ENCODE data around the gene TNFRSF17. TPM values are rescaled to one million over a fixed set of nuclear protein-coding genes. Genes with fewer than 3 reads are reported as not detected.

Gene TNFRSF17
- total and polyA plus RNA-seq, 2 of the 8 experiments (the other 6 are each of a cell fraction or from before 2014, with no cell fraction given): not detected

- no peaks in the 10 kb centered on the region for H3K79me1 ChIP-seq (ENCODE audit: low read depth, low read length)
- no peak overlapping the region for H2BK5ac ChIP-seq (ENCODE audit: low read depth, low read length)
- H2BK15ac ChIP-seq (ENCODE audit: low read length): no peak overlapping the region
- no peak overlapping the region for H2BK120ac ChIP-seq (replicated peaks; ENCODE audit: low read depth, low read length)
- no peak overlapping the region for H4K91ac ChIP-seq (replicated peaks; ENCODE audit: insufficient read length, low read length)
- no peak overlapping the region for H2BK20ac ChIP-seq (ENCODE audit: low read length)
- H3K14ac ChIP-seq (ENCODE audit: insufficient read length): no peak overlapping the region
- H3K79me2 ChIP-seq (ENCODE audit: control insufficient read depth in 1 of 2, insufficient read depth in 2 of 2, low read length in 2 of 2): no peaks in the 10 kb centered on the region
- H2AK5ac ChIP-seq (ENCODE audit: low read depth, low read length): no peak overlapping the region
- H3K36me3 ChIP-seq (ENCODE audit: control insufficient read depth in 2 of 4, insufficient read depth in 4 of 4, low read length in 3 of 4): no peaks in the 10 kb centered on the region
- H2BK12ac ChIP-seq (ENCODE audit: low read depth, low read length): no peak overlapping the region
- H3K27ac ChIP-seq (ENCODE audit: low read depth, low read length): no peak overlapping the region
- CTCF ChIA-PET (ENCODE audit: partially characterized antibody): no interaction called here
- H3K27me3 ChIP-seq (replicated peaks in 1 of 4; ENCODE audit: control insufficient read depth in 3 of 4, extremely low read depth in 1 of 4, insufficient read depth in 3 of 4, low read length in 3 of 4): no peaks in the 10 kb centered on the region
- H4K8ac ChIP-seq (ENCODE audit: extremely low read depth, insufficient read depth, low read length): no peak overlapping the region
- no peaks in the 10 kb centered on the region for H3K9me3 ChIP-seq (ENCODE audit: insufficient read depth in 2 of 2, low read depth in 1 of 2, low read length in 1 of 2)
- H3K23me2 ChIP-seq (ENCODE audit: low read depth, low read length): 0 out of 2 replicates have a peak, but pooled peaks cover 2% of the 10 kb centered on the region
- H2AFZ ChIP-seq (ENCODE audit: low read length): no peak overlapping the region
- no peak overlapping the region for H3K4me2 ChIP-seq (ENCODE audit: insufficient read depth in 1 of 2, low read depth in 2 of 2, low read length in 2 of 2)
- H3K4me3 ChIP-seq (ENCODE audit: extremely low read depth in 1 of 4, insufficient read depth in 2 of 4, low read depth in 3 of 4, low read length in 4 of 4): no peak overlapping the region
- no peak overlapping the region for H4K5ac ChIP-seq (ENCODE audit: insufficient read length, low read depth, low read length)
- no peak overlapping the region for H3K9ac ChIP-seq (replicated peaks in 1 of 4; ENCODE audit: extremely low read depth in 1 of 4, low read depth in 3 of 4, low read length in 3 of 4)
- no peak overlapping the region for H3K23ac ChIP-seq (ENCODE audit: insufficient read length)
- FAIRE-seq (no peak), DNase-seq (ENCODE audit: low read depth in 1 of 2, low spot score in 2 of 2) (no peak)
- H3K4ac ChIP-seq (replicated peaks; ENCODE audit: insufficient read length, low read depth, low read length): no peak overlapping the region
- H3K4me1 ChIP-seq (replicated peaks in 1 of 4; ENCODE audit: control insufficient read depth in 3 of 4, insufficient read depth in 4 of 4, low read length in 3 of 4): no peaks in the 10 kb centered on the region
- H3K56ac ChIP-seq (replicated peaks; ENCODE audit: insufficient read length, low read depth, low read length): no peak overlapping the region
- POLR2A ChIA-PET (ENCODE audit: partially characterized antibody): no interaction called here
- H4K20me1 ChIP-seq (replicated peaks in 1 of 2; ENCODE audit: control insufficient read depth in 1 of 2, insufficient read depth in 2 of 2, low read length in 2 of 2): peaks cover 0 to 2% of the 10 kb centered on the region in 2 experiments
- no peak overlapping the region for H3K18ac ChIP-seq (ENCODE audit: extremely low read depth, low read length)
- WGBS, 2 experiments (ENCODE audit: extremely low coverage in 1 of 2, insufficient coverage in 1 of 2, insufficient read length in 1 of 2, insufficient replicate concordance in 2 of 2, low coverage in 1 of 2, low lambda C conversion rate in 2 of 2, missing lambda C conversion rate in 1 of 2): 70% methylated on average over 2 of the region's 2 CpGs; no CpG with 5 or more reads in 1 of the 2 experiments
- TF ChIP-seq RFX5 (IDR thresholded peaks at IDR 0.05; ENCODE audit: borderline replicate concordance, low read depth, low read length) (no peak), RNF2 (IDR thresholded peaks at IDR 0.05; ENCODE audit: borderline replicate concordance, low read depth, low read length, missing control alignments, poor library complexity, severe bottlenecking) (no peak), NANOG (IDR thresholded peaks at IDR 0.05; ENCODE audit: insufficient read depth, low read depth, low read length, poor library complexity, severe bottlenecking) (no peak), SP2 (IDR thresholded peaks at IDR 0.05; ENCODE audit: low read length) (no peak), CEBPB (IDR thresholded peaks at IDR 0.05; ENCODE audit: low read depth, low read length) (no peak), CHD2 (IDR thresholded peaks at IDR 0.05; ENCODE audit: low read length) (no peak)
Measured at GRCh38 chr16:12009922-12010321, 44.9 kb downstream of the TNFRSF17 start.

Measured in H1 (cell line).